K562 (cell line): ENCODE results near the gene FTO. TPM values are rescaled to one million over a fixed set of nuclear protein-coding genes. Genes with fewer than 3 reads are reported as not detected.

Source experiments
- ATAC-seq: fragments of 200-7000 bp; cut with Tn5 transposase; 3 replicates; pipeline ENCODE4 v1.9.1; 2020; ENCODE audit warnings: moderate library complexity
- BruUV-seq: library from RNA; stranded (reverse); fragments of 400-500 nt; replicated peaks from 2 replicates; lab custom pipeline; 2021; lab: Mats Ljungman, UMichigan
- CTCF ChIA-PET: fragments of 300-600 bp; formaldehyde crosslinking; extraction: SDS; loops from one replicate; lab custom pipeline; 2021; ENCODE audit warnings: low intra/inter-chr PET ratio; lab: Yijun Ruan, JAX
- POLR2A ChIA-PET: fragments of 300-600, 350-650 bp; sonication (Branson Sonifier 250); formaldehyde crosslinking; extraction: SDS; loops from one replicate; lab custom pipeline; 2021; ENCODE audit warnings: antibody characterized with exemption, inconsistent platforms; lab: Yijun Ruan, JAX
- DNase-seq, 4 experiments: peaks; one replicate each; pipeline versions ENCODE4 v3.0.0 to v3.0.0-alpha.2; 2011 to 2018; ENCODE audit warnings: low spot score in 3 of 4, mixed read lengths in 3 of 4; ENCODE audit errors: extremely low read depth in 1 of 4
- FAIRE-seq: peaks from 2 replicates; lab custom pipeline; 2011; peaks lifted over from hg19 to GRCh38; lab: Jason Lieb, UNC
- H2AFZ ChIP-seq: 2 replicates; pipeline ENCODE4 v1.6.0; 2011; ENCODE audit warnings: low read depth, low read length, control low read depth, inconsistent platforms
- H3K27ac ChIP-seq: fragments of 200-600 bp; 3 replicates; pipeline ENCODE4 v1.8.0; 2011; ENCODE audit warnings: low read depth, mild to moderate bottlenecking, control low read depth, inconsistent platforms, low read length, moderate library complexity, mixed read lengths; ENCODE audit errors: extremely low read depth
- H3K27me3 ChIP-seq, 2 experiments: fragments of 300-600 bp in 1 of 2; 2 replicates in 1 of 2; 3 replicates in 1 of 2; pipeline versions ENCODE4 v1.6.0 to v1.8.0; 2011; ENCODE audit warnings: inconsistent platforms in 2 of 2, low read length in 2 of 2, mild to moderate bottlenecking in 1 of 2, mixed read lengths in 1 of 2, moderate library complexity in 1 of 2; ENCODE audit not compliant: control insufficient read depth in 2 of 2, insufficient read depth in 2 of 2
- H3K36me3 ChIP-seq: fragments of 300-600 bp; 3 replicates; pipeline ENCODE4 v1.8.0; 2011; ENCODE audit warnings: mild to moderate bottlenecking, low read length, inconsistent platforms; ENCODE audit not compliant: control insufficient read depth, insufficient read depth
- H3K4me1 ChIP-seq, 2 experiments: fragments of 200-600 bp in 1 of 2; replicated peaks in 1 of 2; 2 replicates in 1 of 2; 3 replicates in 1 of 2; pipeline versions ENCODE4 v1.5.1 to v1.8.0; 2011; ENCODE audit warnings: inconsistent platforms in 2 of 2, low read length in 2 of 2, mild to moderate bottlenecking in 1 of 2, mixed read lengths in 1 of 2, moderate library complexity in 1 of 2; ENCODE audit not compliant: control insufficient read depth in 2 of 2, insufficient read depth in 2 of 2
- H3K4me2 ChIP-seq: 2 replicates; pipeline ENCODE4 v1.6.1; 2011; ENCODE audit warnings: low read length, control low read depth, inconsistent platforms, mixed read lengths; ENCODE audit not compliant: insufficient read depth
- H3K4me3 ChIP-seq: fragments of 200-600 bp; sonication (generic), shearing (Covaris generic); 2 replicates; pipeline ENCODE4 v1.5.1; 2016; ENCODE audit warnings: control low read depth, inconsistent platforms
- H3K79me2 ChIP-seq: fragments of 200-600 bp; 3 replicates; pipeline ENCODE4 v1.8.0; 2011; ENCODE audit warnings: low read length, inconsistent platforms; ENCODE audit not compliant: control insufficient read depth, insufficient read depth
- H3K9ac ChIP-seq, 2 experiments: 2 replicates each; pipeline versions ENCODE4 v1.6.0 to v1.6.1; 2011; ENCODE audit warnings: low read depth in 2 of 2, low read length in 2 of 2, control low read depth in 1 of 2, inconsistent platforms in 1 of 2, mild to moderate bottlenecking in 1 of 2, mixed read lengths in 1 of 2; ENCODE audit not compliant: insufficient read depth in 1 of 2
- H3K9me1 ChIP-seq: one replicate; pipeline ENCODE4 v1.6.0; 2011; ENCODE audit warnings: inconsistent platforms, mild to moderate bottlenecking, low read length, moderate library complexity; ENCODE audit not compliant: control insufficient read depth, insufficient read depth
- H3K9me3 ChIP-seq: replicated peaks from 2 replicates; pipeline ENCODE4 v1.5.1; 2011; ENCODE audit warnings: low read depth, low read length, inconsistent platforms; ENCODE audit not compliant: control insufficient read depth, insufficient read depth
- H4K20me1 ChIP-seq: replicated peaks from 2 replicates; pipeline ENCODE4 v1.6.1; 2011; ENCODE audit warnings: low read length, inconsistent platforms, mixed read lengths; ENCODE audit not compliant: control insufficient read depth, insufficient read depth
- CGGBP1 ChIP-seq: fragments of 250-450 bp; sonication (Bioruptor Pico); IDR thresholded peaks from 2 replicates; pipeline ENCODE4 v1.9.0; 2021; ENCODE audit warnings: mild to moderate bottlenecking
- EGR1 ChIP-seq: fragments of 450-650 bp; conservative IDR thresholded peaks from 2 replicates; pipeline ENCODE4 v1.6.1; 2017; ENCODE audit warnings: mild to moderate bottlenecking
- GATAD2A ChIP-seq: fragments of 450-650 bp; IDR thresholded peaks from 2 replicates; pipeline ENCODE4 v1.6.1; 2017
- MAZ ChIP-seq, 2 experiments: fragments of 450-650 bp in 1 of 2; sonication (generic) in 1 of 2; formaldehyde crosslinking; IDR thresholded peaks in 1 of 2; conservative IDR thresholded peaks in 1 of 2; 2 replicates each; pipeline versions ENCODE4 v1.4.0 to v1.5.0; 2020; ENCODE audit warnings: mild to moderate bottlenecking in 1 of 2, missing genetic modification reagents in 1 of 2
- RCOR1 ChIP-seq, 2 experiments: IDR thresholded peaks; 2 replicates each; pipeline ENCODE4 v1.6.1; 2012; ENCODE audit warnings: low read depth in 2 of 2, low read length in 2 of 2, borderline replicate concordance in 1 of 2, improper control_type of control experiment in 1 of 2
- ZNF124 ChIP-seq: sonication (generic); formaldehyde crosslinking; IDR thresholded peaks from 2 replicates; pipeline ENCODE4 v1.8.1; 2022; ENCODE audit warnings: missing genetic modification reagents
- WGBS: fragments of 100-300 bp; shearing (Covaris generic); methylation state at CpG from one replicate; pipeline ENCODE4 v1.1.6; 2016; ENCODE audit warnings: low coverage, mixed read lengths; ENCODE audit not compliant: insufficient coverage; ENCODE audit errors: missing lambda C conversion rate; 5-methylcytosine and 5-hydroxymethylcytosine counted together
- in situ Hi-C: fragments of 300-500 bp; cut with MboI; formaldehyde crosslinking; loops from 4 replicates; pipeline ENCODE4 v1.15.0; 2018; ENCODE audit warnings: inconsistent platforms, mixed read lengths
- intact Hi-C: fragments of 100-400 bp; cut with micrococcal nuclease; formaldehyde crosslinking; loops from 2 replicates; pipeline ENCODE4 v1.14.2; 2022
- polyA plus RNA-seq, 8 experiments: library from polyadenylated mRNA; depleted of rRNA in 4 of 8; stranded (reverse) in 5 of 8; unstranded in 3 of 8; fragments of >200 nt; fragmentation: Nextera tagmentation in 2 of 8; fragmentation: Illumina TruSeq in 1 of 8; extraction: Ambion mirVana in 2 of 8; extraction: Trizol in 1 of 8; gene quantifications; 2 replicates each; pipeline versions ENCODE4 v1.2.1 to v1.2.3, GENCODE V29; 2011 to 2014; ENCODE audit warnings: inconsistent platforms in 1 of 8, missing spikeins in 1 of 8
- total RNA-seq, 7 experiments: library from RNA; depleted of rRNA in 6 of 7; stranded (reverse); fragments of >200 nt in 6 of 7; fragmentation: Illumina TruSeq in 2 of 7; extraction: Trizol in 2 of 7; gene quantifications; 2 replicates each; pipeline versions ENCODE4 v1.2.1 to v1.2.3, GENCODE V29; 2011 to 2021; ENCODE audit warnings: low replicate concordance in 1 of 7
- TF ChIP-seq, protein P1 (sequence below): IDR thresholded peaks from 2 replicates; pipeline ENCODE4 v1.6.1; 2014; ENCODE audit warnings: antibody characterized with exemption
- TF ChIP-seq, protein P2 (sequence below): fragments of 250-450 bp; sonication (Bioruptor Pico); IDR thresholded peaks from 2 replicates; pipeline ENCODE4 v1.5.0; 2021

FTO gene
- total and polyA plus RNA-seq, 9 of the 15 experiments (the other 6 are each of a cell fraction or from before 2014, with no cell fraction given) = 11.3 to 27.7 (median 25.5) TPM

GRCh38 chr16:53752560-53752959 lies 48.6 kb downstream of the FTO start:
- Histone ChIP-seq H3K4me2 (no peak overlapping the region), H4K20me1 (no peaks in the 10 kb centered on the region), H3K27me3 (no peaks in the 10 kb centered on the region), H2AFZ (no peak overlapping the region), H3K36me3 (no peaks in the 10 kb centered on the region), H3K4me1 (no peaks in the 10 kb centered on the region; a peak in 1 of 5 replicates), H3K9ac (no peak overlapping the region), H3K27ac (no peak overlapping the region), H3K4me3 (no peak overlapping the region), H3K9me3 (no peaks in the 10 kb centered on the region), H3K79me2 (no peaks in the 10 kb centered on the region), H3K9me1 (no peaks in the 10 kb centered on the region)
- intact Hi-C loops = loop anchor here (10.0 kb wide), 1 partner anchor 208 kb away; no protein-coding TSS in a partner anchor
- TF ChIP-seq RCOR1 (IDR thresholded peaks at IDR 0.05; ENCODE audit: borderline replicate concordance in 1 of 2, low read depth in 2 of 2, low read length in 2 of 2) = no peak
- TF ChIP-seq, protein P1, sequence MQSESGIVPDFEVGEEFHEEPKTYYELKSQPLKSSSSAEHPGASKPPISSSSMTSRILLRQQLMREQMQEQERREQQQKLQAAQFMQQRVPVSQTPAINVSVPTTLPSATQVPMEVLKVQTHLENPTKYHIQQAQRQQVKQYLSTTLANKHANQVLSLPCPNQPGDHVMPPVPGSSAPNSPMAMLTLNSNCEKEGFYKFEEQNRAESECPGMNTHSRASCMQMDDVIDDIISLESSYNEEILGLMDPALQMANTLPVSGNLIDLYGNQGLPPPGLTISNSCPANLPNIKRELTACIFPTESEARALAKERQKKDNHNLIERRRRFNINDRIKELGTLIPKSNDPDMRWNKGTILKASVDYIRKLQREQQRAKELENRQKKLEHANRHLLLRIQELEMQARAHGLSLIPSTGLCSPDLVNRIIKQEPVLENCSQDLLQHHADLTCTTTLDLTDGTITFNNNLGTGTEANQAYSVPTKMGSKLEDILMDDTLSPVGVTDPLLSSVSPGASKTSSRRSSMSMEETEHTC = no peak
- TF ChIP-seq, protein P2, sequence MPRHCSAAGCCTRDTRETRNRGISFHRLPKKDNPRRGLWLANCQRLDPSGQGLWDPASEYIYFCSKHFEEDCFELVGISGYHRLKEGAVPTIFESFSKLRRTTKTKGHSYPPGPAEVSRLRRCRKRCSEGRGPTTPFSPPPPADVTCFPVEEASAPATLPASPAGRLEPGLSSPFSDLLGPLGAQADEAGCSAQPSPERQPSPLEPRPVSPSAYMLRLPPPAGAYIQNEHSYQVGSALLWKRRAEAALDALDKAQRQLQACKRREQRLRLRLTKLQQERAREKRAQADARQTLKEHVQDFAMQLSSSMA (CRISPR knock-in tag) = no peak
- no peak for TF ChIP-seq MAZ (CRISPR knock-in tag; conservative IDR thresholded peaks at IDR 0.05 in 1 of 2, IDR thresholded peaks at IDR 0.05 in 1 of 2)
- TF ChIP-seq ZNF124 (CRISPR knock-in tag) = no peak
- no peak for TF ChIP-seq EGR1
- TF ChIP-seq CGGBP1 (CRISPR knock-in tag) = no peak
- TF ChIP-seq GATAD2A = no peak
- ChIA-PET CTCF (no interaction called here), POLR2A (no interaction called here)
- DNase-seq = no peak
- BruUV-seq = no TSS peak
- no peak for FAIRE-seq
- ATAC-seq = no peak
- in situ Hi-C loops = no loop called here
- 0% methylated on average over 1 of the region's 1 CpG for WGBS
